Panc1 (cell line): ENCODE data around the gene KLHL12.

ENCODE experiments used
- POLR2AphosphoS5 ChIP-seq: IDR thresholded peaks from 2 replicates; pipeline ENCODE4 v1.6.1; 2012; ENCODE audit warnings: mild to moderate bottlenecking, low read depth, low read length, moderate library complexity
- TF ChIP-seq, protein P1 (sequence below): fragments of 450-650 bp; IDR thresholded peaks from 2 replicates; pipeline ENCODE4 v1.5.1; 2017; ENCODE audit warnings: mild to moderate bottlenecking
- TF ChIP-seq, protein P2 (sequence below), 2 experiments: IDR thresholded peaks; 2 replicates each; pipeline ENCODE4 v1.6.1; 2011 to 2012; ENCODE audit warnings: low read depth in 2 of 2, control low read depth in 1 of 2, low read length in 1 of 2, mild to moderate bottlenecking in 1 of 2, moderate library complexity in 1 of 2; ENCODE audit not compliant: insufficient read depth in 1 of 2

DNA sequence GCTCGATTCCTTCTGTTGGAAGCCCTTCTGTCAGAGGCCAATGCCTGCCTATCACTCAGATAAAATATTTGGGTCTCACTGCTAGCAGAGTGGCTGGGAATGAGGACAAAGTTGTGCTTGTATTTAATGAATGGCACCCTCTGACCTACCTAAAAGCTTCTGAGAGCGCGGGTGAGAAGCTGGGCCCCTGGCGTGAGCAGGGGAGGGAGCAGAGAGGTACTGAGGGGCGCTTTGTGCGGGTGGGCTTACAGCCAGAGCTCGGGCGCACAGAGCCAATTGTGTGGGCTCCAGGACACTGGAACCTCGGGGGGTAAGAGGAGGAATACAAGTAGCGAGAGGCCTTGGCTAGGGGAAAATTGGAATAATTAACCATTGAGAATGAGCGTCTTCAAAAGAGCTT, 84.0 kb downstream of the KLHL12 start:
- TF ChIP-seq, protein P1, sequence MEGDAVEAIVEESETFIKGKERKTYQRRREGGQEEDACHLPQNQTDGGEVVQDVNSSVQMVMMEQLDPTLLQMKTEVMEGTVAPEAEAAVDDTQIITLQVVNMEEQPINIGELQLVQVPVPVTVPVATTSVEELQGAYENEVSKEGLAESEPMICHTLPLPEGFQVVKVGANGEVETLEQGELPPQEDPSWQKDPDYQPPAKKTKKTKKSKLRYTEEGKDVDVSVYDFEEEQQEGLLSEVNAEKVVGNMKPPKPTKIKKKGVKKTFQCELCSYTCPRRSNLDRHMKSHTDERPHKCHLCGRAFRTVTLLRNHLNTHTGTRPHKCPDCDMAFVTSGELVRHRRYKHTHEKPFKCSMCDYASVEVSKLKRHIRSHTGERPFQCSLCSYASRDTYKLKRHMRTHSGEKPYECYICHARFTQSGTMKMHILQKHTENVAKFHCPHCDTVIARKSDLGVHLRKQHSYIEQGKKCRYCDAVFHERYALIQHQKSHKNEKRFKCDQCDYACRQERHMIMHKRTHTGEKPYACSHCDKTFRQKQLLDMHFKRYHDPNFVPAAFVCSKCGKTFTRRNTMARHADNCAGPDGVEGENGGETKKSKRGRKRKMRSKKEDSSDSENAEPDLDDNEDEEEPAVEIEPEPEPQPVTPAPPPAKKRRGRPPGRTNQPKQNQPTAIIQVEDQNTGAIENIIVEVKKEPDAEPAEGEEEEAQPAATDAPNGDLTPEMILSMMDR = no peak
- no peak for TF ChIP-seq POLR2AphosphoS5
- TF ChIP-seq, protein P2, sequence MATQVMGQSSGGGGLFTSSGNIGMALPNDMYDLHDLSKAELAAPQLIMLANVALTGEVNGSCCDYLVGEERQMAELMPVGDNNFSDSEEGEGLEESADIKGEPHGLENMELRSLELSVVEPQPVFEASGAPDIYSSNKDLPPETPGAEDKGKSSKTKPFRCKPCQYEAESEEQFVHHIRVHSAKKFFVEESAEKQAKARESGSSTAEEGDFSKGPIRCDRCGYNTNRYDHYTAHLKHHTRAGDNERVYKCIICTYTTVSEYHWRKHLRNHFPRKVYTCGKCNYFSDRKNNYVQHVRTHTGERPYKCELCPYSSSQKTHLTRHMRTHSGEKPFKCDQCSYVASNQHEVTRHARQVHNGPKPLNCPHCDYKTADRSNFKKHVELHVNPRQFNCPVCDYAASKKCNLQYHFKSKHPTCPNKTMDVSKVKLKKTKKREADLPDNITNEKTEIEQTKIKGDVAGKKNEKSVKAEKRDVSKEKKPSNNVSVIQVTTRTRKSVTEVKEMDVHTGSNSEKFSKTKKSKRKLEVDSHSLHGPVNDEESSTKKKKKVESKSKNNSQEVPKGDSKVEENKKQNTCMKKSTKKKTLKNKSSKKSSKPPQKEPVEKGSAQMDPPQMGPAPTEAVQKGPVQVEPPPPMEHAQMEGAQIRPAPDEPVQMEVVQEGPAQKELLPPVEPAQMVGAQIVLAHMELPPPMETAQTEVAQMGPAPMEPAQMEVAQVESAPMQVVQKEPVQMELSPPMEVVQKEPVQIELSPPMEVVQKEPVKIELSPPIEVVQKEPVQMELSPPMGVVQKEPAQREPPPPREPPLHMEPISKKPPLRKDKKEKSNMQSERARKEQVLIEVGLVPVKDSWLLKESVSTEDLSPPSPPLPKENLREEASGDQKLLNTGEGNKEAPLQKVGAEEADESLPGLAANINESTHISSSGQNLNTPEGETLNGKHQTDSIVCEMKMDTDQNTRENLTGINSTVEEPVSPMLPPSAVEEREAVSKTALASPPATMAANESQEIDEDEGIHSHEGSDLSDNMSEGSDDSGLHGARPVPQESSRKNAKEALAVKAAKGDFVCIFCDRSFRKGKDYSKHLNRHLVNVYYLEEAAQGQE (IDR thresholded peaks at IDR 0.05; ENCODE audit: insufficient read depth in 1 of 2, low read depth in 2 of 2, low read length in 1 of 2) = no peak
